ENCODE data around the gene SPP2.

GRCh38 chr2:234098681-234099080, 48.2 kb downstream of the SPP2 start:
- TF ChIP-seq CTCF (conservative IDR thresholded peaks at IDR 0.05 in 1 of 2, IDR thresholded peaks at IDR 0.05 in 1 of 2; ENCODE audit: low read depth in 1 of 2, low read length in 2 of 2) = no peak
- TF ChIP-seq EZH2 (IDR thresholded peaks at IDR 0.05; ENCODE audit: low read length, missing control alignments) = no peak

Data from fibroblast of lung (primary cell).